MCF 10A (cell line): ENCODE results near the gene TMCO5A. TPM values are rescaled to one million over a fixed set of nuclear protein-coding genes. Genes with fewer than 3 reads are reported as not detected.

Experiments
- BruUV-seq: library from RNA; stranded (reverse); fragments of 400-500 nt; replicated peaks from 2 replicates; lab custom pipeline; 2021; lab: Mats Ljungman, UMichigan
- CTCF ChIA-PET: fragments of 300-600 bp; sonication (Branson Sonifier 250); formaldehyde crosslinking; extraction: SDS; loops from one replicate; lab custom pipeline; 2021; ENCODE audit warnings: antibody characterized with exemption, inconsistent platforms; lab: Yijun Ruan, JAX
- POLR2A ChIA-PET: fragments of 300-600, 350-650 bp; sonication (Branson Sonifier 250); formaldehyde crosslinking; extraction: SDS; loops from one replicate; lab custom pipeline; 2020; ENCODE audit warnings: antibody characterized with exemption, inconsistent platforms; lab: Yijun Ruan, JAX
- DNase-seq: peaks from one replicate; pipeline ENCODE4 v3.0.0-alpha.2; 2018; ENCODE audit not compliant: unreplicated experiment
- H3K27ac Mint-ChIP-seq: one replicate; pipeline ENCODE4 v1.8.0; 2022; ENCODE audit warnings: mild to moderate bottlenecking, low read depth, mixed read lengths; ENCODE audit not compliant: unreplicated experiment
- H3K27me3 Mint-ChIP-seq: one replicate; pipeline ENCODE4 v1.8.0; 2022; ENCODE audit warnings: mixed read lengths; ENCODE audit not compliant: insufficient read depth, unreplicated experiment
- H3K36me3 Mint-ChIP-seq: one replicate; pipeline ENCODE4 v1.8.0; 2022; ENCODE audit warnings: mild to moderate bottlenecking, moderate library complexity, mixed read lengths; ENCODE audit not compliant: insufficient read depth, unreplicated experiment
- H3K4me1 Mint-ChIP-seq: one replicate; pipeline ENCODE4 v1.8.0; 2022; ENCODE audit warnings: mixed read lengths; ENCODE audit not compliant: insufficient read depth, unreplicated experiment
- H3K4me3 Mint-ChIP-seq: one replicate; pipeline ENCODE4 v1.8.0; 2022; ENCODE audit warnings: mild to moderate bottlenecking, moderate library complexity, mixed read lengths; ENCODE audit not compliant: unreplicated experiment
- H3K9me3 Mint-ChIP-seq: one replicate; pipeline ENCODE4 v1.8.0; 2022; ENCODE audit warnings: mixed read lengths; ENCODE audit not compliant: unreplicated experiment
- intact Hi-C: fragments of 100-400 bp; cut with micrococcal nuclease; formaldehyde crosslinking; loops from 2 replicates; pipeline ENCODE4 v1.14.1; 2022
- total RNA-seq: library from RNA; stranded (reverse); gene quantifications from 2 replicates; pipeline ENCODE4 v1.2.3, GENCODE V29; 2022
- TF ChIP-seq, protein P1 (sequence below): fragments of 200-600 bp; IDR thresholded peaks from one replicate; pipeline ENCODE4 v1.8.0; 2022; ENCODE audit warnings: antibody characterized with exemption, mild to moderate bottlenecking; ENCODE audit not compliant: unreplicated experiment

Gene TMCO5A
- total RNA-seq, 1 experiment from 2014 or later = not detected

GRCh38 chr15:37891766-37892368 is 42.6 kb upstream of the TMCO5A start:
- H3K9me3 Mint-ChIP-seq = no peaks in the 10 kb centered on the region
- CTCF ChIA-PET = interaction anchor here (0.5 to 4.2 kb wide), 26 partner anchors 10 to 1017 kb away, joined by 3 to 49 read pairs (median 4); no protein-coding TSS in a partner anchor
- peak; percentile 47 for DNase-seq
- H3K27me3 Mint-ChIP-seq = peaks cover 60% of the 10 kb centered on the region
- intact Hi-C loops = loop anchor here (5.0 kb wide), 1 partner anchor 1390 kb away; no protein-coding TSS in a partner anchor
- no peak overlapping the region for H3K27ac Mint-ChIP-seq
- H3K36me3 Mint-ChIP-seq = no peaks in the 10 kb centered on the region
- H3K4me1 Mint-ChIP-seq = no peaks in the 10 kb centered on the region
- no peak overlapping the region for H3K4me3 Mint-ChIP-seq
- TF ChIP-seq, protein P1, sequence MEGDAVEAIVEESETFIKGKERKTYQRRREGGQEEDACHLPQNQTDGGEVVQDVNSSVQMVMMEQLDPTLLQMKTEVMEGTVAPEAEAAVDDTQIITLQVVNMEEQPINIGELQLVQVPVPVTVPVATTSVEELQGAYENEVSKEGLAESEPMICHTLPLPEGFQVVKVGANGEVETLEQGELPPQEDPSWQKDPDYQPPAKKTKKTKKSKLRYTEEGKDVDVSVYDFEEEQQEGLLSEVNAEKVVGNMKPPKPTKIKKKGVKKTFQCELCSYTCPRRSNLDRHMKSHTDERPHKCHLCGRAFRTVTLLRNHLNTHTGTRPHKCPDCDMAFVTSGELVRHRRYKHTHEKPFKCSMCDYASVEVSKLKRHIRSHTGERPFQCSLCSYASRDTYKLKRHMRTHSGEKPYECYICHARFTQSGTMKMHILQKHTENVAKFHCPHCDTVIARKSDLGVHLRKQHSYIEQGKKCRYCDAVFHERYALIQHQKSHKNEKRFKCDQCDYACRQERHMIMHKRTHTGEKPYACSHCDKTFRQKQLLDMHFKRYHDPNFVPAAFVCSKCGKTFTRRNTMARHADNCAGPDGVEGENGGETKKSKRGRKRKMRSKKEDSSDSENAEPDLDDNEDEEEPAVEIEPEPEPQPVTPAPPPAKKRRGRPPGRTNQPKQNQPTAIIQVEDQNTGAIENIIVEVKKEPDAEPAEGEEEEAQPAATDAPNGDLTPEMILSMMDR = peak; percentile 90
- POLR2A ChIA-PET = interaction anchor here (0.5 to 1.0 kb wide), 2 partner anchors 676 to 1812 kb away, joined by 3 read pairs; no protein-coding TSS in a partner anchor
- no TSS peak for BruUV-seq

- intact Hi-C loops = loop anchor here (5.0 kb wide), 1 partner anchor 1391 kb away; no protein-coding TSS in a partner anchor
- Mint-ChIP-seq H3K4me3 (no peak overlapping the region), H3K9me3 (no peaks in the 10 kb centered on the region), H3K27ac (no peak overlapping the region), H3K27me3 (peaks cover 55% of the 10 kb centered on the region), H3K36me3 (no peaks in the 10 kb centered on the region), H3K4me1 (no peaks in the 10 kb centered on the region)
- ChIA-PET POLR2A (no interaction called here), CTCF (interaction anchor here (0.6 to 4.2 kb wide), 6 partner anchors 8 to 1010 kb away, joined by 3 to 49 read pairs (median 4); partner anchors contain the start of gene RASGRP1)
- DNase-seq = no peak
- TF ChIP-seq, protein P1 = no peak
- no TSS peak for BruUV-seq
Observed at GRCh38 chr15:37893309-37893708, 41.1 kb upstream of the TMCO5A start.

GRCh38 chr15:37898362-37898761 is 36.1 kb upstream of the TMCO5A start:
- no TSS peak for BruUV-seq

More at GRCh38 chr15:37898362-37898761, 36.1 kb upstream of the TMCO5A start:
- H3K27ac Mint-ChIP-seq = no peak overlapping the region
- intact Hi-C loops = no loop called here
- peaks cover 30% of the 10 kb centered on the region for H3K27me3 Mint-ChIP-seq
- no peak for DNase-seq
- no peaks in the 10 kb centered on the region for H3K9me3 Mint-ChIP-seq
- H3K4me3 Mint-ChIP-seq = no peak overlapping the region
- H3K4me1 Mint-ChIP-seq = peaks cover 8% of the 10 kb centered on the region
- ChIA-PET CTCF (no interaction called here), POLR2A (no interaction called here)
- TF ChIP-seq, protein P1 = no peak
- no peaks in the 10 kb centered on the region for H3K36me3 Mint-ChIP-seq
